Prostate gland (tissue), 2 donors: ENCODE data around the gene ANKRD11.

Experiments
- CTCF ChIP-seq, 4 experiments: fragments of 200-600 bp in 2 of 4; fragments of 450-650 bp in 2 of 4; sonication (generic) in 2 of 4; IDR thresholded peaks; 1 replicate in 3 of 4; 2 replicates in 1 of 4; pipeline ENCODE4 v1.5.1; 2016 to 2019; ENCODE audit warnings: antibody characterized with exemption in 4 of 4, mild to moderate bottlenecking in 2 of 4, moderate library complexity in 2 of 4
- POLR2AphosphoS5 ChIP-seq: sonication (generic); formaldehyde crosslinking; IDR thresholded peaks from one replicate; pipeline ENCODE4 v1.6.1; 2017; ENCODE audit warnings: antibody characterized with exemption

GRCh38 chr16:89224665-89225064 is 265.7 kb downstream of the ANKRD11 start:
- no peak for TF ChIP-seq POLR2AphosphoS5
- no peak for TF ChIP-seq CTCF (IDR thresholded peaks at IDR 0.05)
